Osteoblast (primary cell): ENCODE measurements around the gene TPGS2. TPM values are rescaled to one million over a fixed set of nuclear protein-coding genes. Genes with fewer than 3 reads are reported as not detected.

ENCODE experiments used
- DNase-seq: peaks from one replicate; pipeline ENCODE4 v3.0.0; 2011; ENCODE audit warnings: low spot score, mixed read lengths; ENCODE audit not compliant: insufficient read length; ENCODE audit errors: missing footprints
- H2AFZ ChIP-seq: 2 replicates; pipeline ENCODE4 v1.6.0; 2011; ENCODE audit warnings: mild to moderate bottlenecking, low read length
- H3K27ac ChIP-seq: 2 replicates; pipeline ENCODE4 v1.5.1; 2011; ENCODE audit warnings: mild to moderate bottlenecking, low read depth, low read length, moderate library complexity
- H3K27me3 ChIP-seq: 2 replicates; pipeline ENCODE4 v1.6.0; 2012; ENCODE audit warnings: mild to moderate bottlenecking, control low read depth, inconsistent platforms, low read length, moderate library complexity; ENCODE audit not compliant: insufficient read depth
- H3K36me3 ChIP-seq: 2 replicates; pipeline ENCODE4 v1.5.1; 2011; ENCODE audit warnings: mild to moderate bottlenecking, low read length, control low read depth, moderate library complexity; ENCODE audit not compliant: insufficient read depth
- H3K4me1 ChIP-seq: 2 replicates; pipeline ENCODE4 v1.5.1; 2011; ENCODE audit warnings: mild to moderate bottlenecking, low read length, control low read depth, moderate library complexity; ENCODE audit not compliant: insufficient read depth
- H3K4me2 ChIP-seq: 2 replicates; pipeline ENCODE4 v1.6.0; 2011; ENCODE audit warnings: mild to moderate bottlenecking, low read length; ENCODE audit not compliant: insufficient read depth
- H3K4me3 ChIP-seq: fragments of 200-600 bp; sonication (generic); 3 replicates; pipeline ENCODE4 v1.5.1; 2012; ENCODE audit warnings: mild to moderate bottlenecking, low read length, inconsistent platforms; ENCODE audit not compliant: insufficient read depth
- H3K79me2 ChIP-seq: 2 replicates; pipeline ENCODE4 v1.6.0; 2012; ENCODE audit warnings: mild to moderate bottlenecking, low read length, control low read depth, inconsistent platforms; ENCODE audit not compliant: insufficient read depth
- H3K9me3 ChIP-seq: 2 replicates; pipeline ENCODE4 v1.5.1; 2011; ENCODE audit warnings: low read depth, low read length, control low read depth
- H4K20me1 ChIP-seq: 2 replicates; pipeline ENCODE4 v1.6.0; 2012; ENCODE audit warnings: mild to moderate bottlenecking, low read length, control low read depth; ENCODE audit not compliant: insufficient read depth
- total RNA-seq: library from RNA; depleted of rRNA; stranded (reverse); fragments of >200 nt; gene quantifications from 2 replicates; pipeline ENCODE4 v1.2.3, GENCODE V29; 2012
- TF ChIP-seq, protein P1 (sequence below): IDR thresholded peaks from 2 replicates; pipeline ENCODE4 v1.5.1; 2011; ENCODE audit warnings: mild to moderate bottlenecking, low read depth, low read length, moderate library complexity; ENCODE audit errors: extremely low read depth

TPGS2 gene
- total RNA-seq, 1 donor, result 98.8 TPM

DNA sequence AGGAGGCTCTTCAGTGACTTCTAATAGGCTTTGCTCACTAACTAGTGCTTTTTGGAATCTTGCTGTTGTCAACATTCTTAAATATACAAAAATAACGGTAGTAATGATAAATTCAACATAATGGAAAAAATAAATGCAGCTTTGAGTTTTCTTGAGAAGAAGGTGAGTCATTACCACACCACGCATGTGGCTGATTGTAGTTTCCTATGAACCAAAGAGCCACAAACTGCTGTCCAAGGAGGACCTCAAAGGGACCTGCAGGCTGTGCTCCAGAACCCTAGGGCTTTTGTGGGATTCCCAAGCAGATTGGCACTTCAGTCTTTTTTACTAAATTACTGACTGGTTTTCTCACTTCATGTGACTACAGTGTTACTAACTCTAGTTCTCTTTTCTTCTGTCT lies 66.7 kb downstream of the TPGS2 start:
- DNase-seq, result peak; percentile 89
- Histone ChIP-seq H3K4me3 (no peak overlapping the region), H3K36me3 (no peaks in the 10 kb centered on the region), H3K27me3 (no peaks in the 10 kb centered on the region), H3K4me1 (peaks cover 15% of the 10 kb centered on the region), H3K27ac (no peak overlapping the region), H4K20me1 (no peaks in the 10 kb centered on the region), H3K9me3 (no peaks in the 10 kb centered on the region), H3K79me2 (no peaks in the 10 kb centered on the region), H3K4me2 (no peak overlapping the region), H2AFZ (no peak overlapping the region)
- TF ChIP-seq, protein P1, sequence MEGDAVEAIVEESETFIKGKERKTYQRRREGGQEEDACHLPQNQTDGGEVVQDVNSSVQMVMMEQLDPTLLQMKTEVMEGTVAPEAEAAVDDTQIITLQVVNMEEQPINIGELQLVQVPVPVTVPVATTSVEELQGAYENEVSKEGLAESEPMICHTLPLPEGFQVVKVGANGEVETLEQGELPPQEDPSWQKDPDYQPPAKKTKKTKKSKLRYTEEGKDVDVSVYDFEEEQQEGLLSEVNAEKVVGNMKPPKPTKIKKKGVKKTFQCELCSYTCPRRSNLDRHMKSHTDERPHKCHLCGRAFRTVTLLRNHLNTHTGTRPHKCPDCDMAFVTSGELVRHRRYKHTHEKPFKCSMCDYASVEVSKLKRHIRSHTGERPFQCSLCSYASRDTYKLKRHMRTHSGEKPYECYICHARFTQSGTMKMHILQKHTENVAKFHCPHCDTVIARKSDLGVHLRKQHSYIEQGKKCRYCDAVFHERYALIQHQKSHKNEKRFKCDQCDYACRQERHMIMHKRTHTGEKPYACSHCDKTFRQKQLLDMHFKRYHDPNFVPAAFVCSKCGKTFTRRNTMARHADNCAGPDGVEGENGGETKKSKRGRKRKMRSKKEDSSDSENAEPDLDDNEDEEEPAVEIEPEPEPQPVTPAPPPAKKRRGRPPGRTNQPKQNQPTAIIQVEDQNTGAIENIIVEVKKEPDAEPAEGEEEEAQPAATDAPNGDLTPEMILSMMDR, result no peak

DNA sequence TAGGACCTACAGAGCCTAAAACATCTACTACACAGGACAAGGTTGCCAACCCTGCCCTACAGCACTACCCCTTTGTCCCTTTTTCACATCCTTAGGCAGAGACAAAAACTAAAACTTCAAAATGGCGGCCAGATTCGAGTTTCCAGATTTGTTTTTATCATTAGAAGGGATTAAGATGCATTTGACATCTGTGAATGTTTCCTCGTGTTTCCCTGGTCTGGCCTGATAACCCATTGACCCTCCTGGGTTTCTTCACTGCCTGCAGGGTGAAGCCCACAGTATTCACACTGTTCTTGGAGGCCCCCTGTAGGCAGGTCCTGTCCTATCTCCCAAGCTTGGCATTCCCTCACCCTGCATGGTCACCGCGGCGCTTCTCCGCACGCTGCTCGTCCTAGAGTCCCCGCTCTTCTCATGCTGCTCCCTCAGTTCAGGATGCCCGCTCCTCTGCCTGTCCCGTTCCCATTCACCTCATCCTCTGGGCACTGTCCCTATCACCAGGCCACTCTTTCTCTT lies 67.6 kb downstream of the TPGS2 start:
- H3K79me2 ChIP-seq, result no peaks in the 10 kb centered on the region
- no peaks in the 10 kb centered on the region for H4K20me1 ChIP-seq
- H3K4me1 ChIP-seq, result peaks cover 23% of the 10 kb centered on the region
- no peaks in the 10 kb centered on the region for H3K36me3 ChIP-seq
- H2AFZ ChIP-seq, result no peak overlapping the region
- TF ChIP-seq, protein P1, result no peak
- H3K4me3 ChIP-seq, result no peak overlapping the region
- H3K27ac ChIP-seq, result no peak overlapping the region
- H3K4me2 ChIP-seq, result no peak overlapping the region
- H3K27me3 ChIP-seq, result no peaks in the 10 kb centered on the region
- H3K9me3 ChIP-seq, result no peaks in the 10 kb centered on the region
- no peak for DNase-seq

DNA sequence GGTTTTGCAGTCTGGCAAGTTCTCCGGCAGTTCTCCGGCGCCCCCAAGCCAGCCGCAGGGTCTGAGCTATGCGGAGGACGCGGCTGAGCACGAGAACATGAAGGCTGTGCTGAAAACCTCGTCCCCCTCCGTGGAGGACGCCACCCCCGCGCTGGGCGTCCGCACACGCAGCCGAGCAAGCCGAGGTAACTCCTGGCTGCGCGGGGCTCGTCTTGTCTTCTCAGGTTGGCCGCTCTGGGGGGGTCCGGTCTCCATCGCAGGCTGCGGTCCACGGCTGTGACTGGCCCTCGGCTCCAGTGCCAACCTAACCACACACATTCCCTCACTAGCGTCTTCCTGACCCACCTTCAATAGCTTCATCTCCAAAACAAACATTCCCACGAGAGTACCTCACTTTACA lies 68.2 kb downstream of the TPGS2 start:
- no peak overlapping the region for H2AFZ ChIP-seq
- H3K4me1 ChIP-seq, result peaks cover 28% of the 10 kb centered on the region
- H3K36me3 ChIP-seq, result no peaks in the 10 kb centered on the region
- DNase-seq, result no peak
- no peak overlapping the region for H3K4me2 ChIP-seq
- H3K27me3 ChIP-seq, result no peaks in the 10 kb centered on the region
- H3K27ac ChIP-seq, result no peak overlapping the region
- no peaks in the 10 kb centered on the region for H3K9me3 ChIP-seq
- H3K4me3 ChIP-seq, result no peak overlapping the region
- TF ChIP-seq, protein P1, result no peak
- H3K79me2 ChIP-seq, result no peaks in the 10 kb centered on the region
- H4K20me1 ChIP-seq, result no peaks in the 10 kb centered on the region

DNA sequence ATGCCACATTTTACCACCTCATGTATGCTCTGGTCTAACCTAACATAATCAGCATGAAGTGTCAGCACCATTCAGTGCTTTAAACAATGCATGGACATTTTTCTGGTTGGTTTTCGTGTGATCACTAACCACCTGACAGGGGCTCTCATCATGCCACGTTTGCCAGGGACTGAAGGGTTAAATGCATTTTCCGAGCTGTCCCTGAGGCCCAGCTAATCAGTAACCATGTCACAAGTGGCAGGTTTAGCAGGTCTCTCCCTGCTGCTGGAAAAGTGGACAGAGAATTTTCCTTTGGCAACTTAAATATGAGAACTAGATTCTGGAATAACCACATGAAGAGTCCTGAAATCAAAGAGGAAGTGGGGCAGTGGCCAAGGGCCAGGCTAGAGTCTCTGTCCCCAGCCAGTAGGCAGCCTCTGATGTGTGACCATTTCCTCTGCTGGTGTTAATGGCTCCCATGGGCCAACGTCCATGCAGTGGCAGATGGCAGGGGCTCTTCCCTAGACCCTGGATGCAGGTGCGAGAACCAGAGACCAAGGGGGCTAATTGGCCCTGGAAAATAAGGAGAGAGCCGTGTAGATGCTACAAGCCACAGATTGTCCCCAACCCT lies 69.5 kb downstream of the TPGS2 start:
- Histone ChIP-seq H4K20me1 (no peaks in the 10 kb centered on the region), H2AFZ (no peak overlapping the region), H3K4me1 (peaks cover 28% of the 10 kb centered on the region), H3K4me3 (no peak overlapping the region), H3K4me2 (no peak overlapping the region), H3K36me3 (no peaks in the 10 kb centered on the region), H3K27ac (no peak overlapping the region), H3K79me2 (no peaks in the 10 kb centered on the region), H3K27me3 (no peaks in the 10 kb centered on the region), H3K9me3 (no peaks in the 10 kb centered on the region)
- DNase-seq, result no peak
- TF ChIP-seq, protein P1, result no peak
